Ovary (tissue), 9 donors: ENCODE data around the gene GAS1. TPM values are rescaled to one million over a fixed set of nuclear protein-coding genes. Genes with fewer than 3 reads are reported as not detected.

Source experiments
- DNase-seq, 5 donors: peaks; one replicate each; pipeline ENCODE4 v3.0.0-alpha.2; 2019 to 2020
- H3K27ac ChIP-seq, 2 donors: fragments of 200-600 bp; one replicate each; pipeline versions ENCODE4 v1.5.1 to v1.8.0; 2019 to 2022
- H3K27me3 ChIP-seq: fragments of 200-600 bp; one replicate; pipeline ENCODE4 v1.8.0; 2022
- H3K36me3 ChIP-seq: fragments of 200-600 bp; sonication (generic); one replicate; pipeline ENCODE4 v1.5.1; 2019
- H3K4me1 ChIP-seq: one replicate; pipeline ENCODE4 v1.8.1; 2013; ENCODE audit warnings: mild to moderate bottlenecking, moderate library complexity; ENCODE audit not compliant: insufficient read depth
- H3K4me3 ChIP-seq: fragments of 200-600 bp; sonication (generic); one replicate; pipeline ENCODE4 v1.5.1; 2017
- H3K9me3 ChIP-seq, 2 donors: fragments of 200-600 bp in 1 of 2; sonication (generic) in 1 of 2; one replicate each; pipeline versions ENCODE4 v1.5.1 to v1.8.1; 2013 to 2019; ENCODE audit warnings: mild to moderate bottlenecking in 1 of 2, moderate library complexity in 1 of 2
- EP300 ChIP-seq: sonication (generic); formaldehyde crosslinking; IDR thresholded peaks from one replicate; pipeline ENCODE4 v1.6.1; 2017; ENCODE audit warnings: antibody characterized with exemption
- POLR2A ChIP-seq: fragments of 450-650 bp; IDR thresholded peaks from one replicate; pipeline ENCODE4 v1.6.1; 2017; ENCODE audit warnings: antibody characterized with exemption, mild to moderate bottlenecking, moderate library complexity
- WGBS, 3 donors: extraction: QIAGEN DNeasy Blood & Tissue Kit in 1 of 3; methylation state at CpG; one replicate each; pipeline versions ENCODE4 v1.1.5 to v1.1.7; 2013 to 2017; 5-methylcytosine and 5-hydroxymethylcytosine counted together
- intact Hi-C, 4 donors: fragments of 100-400 bp; cut with DNase I; formaldehyde crosslinking; loops; one replicate each; pipeline versions ENCODE4 v1.11.0 to v1.15.1; 2022 to 2023
- polyA plus RNA-seq, 2 donors: library from polyadenylated mRNA; stranded (reverse); fragments of 200-250 nt in 1 of 2; fragments of 350-450 nt in 1 of 2; fragmentation: Illumina TruSeq in 1 of 2; extraction: RNeasy Lipid Tissue Mini Kit (QIAGEN cat#74804) in 1 of 2; gene quantifications; one replicate each; pipeline ENCODE4 v1.2.3, GENCODE V29; 2013 to 2014
- total RNA-seq, 7 donors: library from RNA; depleted of rRNA in 2 of 7; stranded (reverse); fragments of >200 nt in 2 of 7; fragmentation: NEBNext Ultra II Directional in 3 of 7; extraction: Animal tissue kit (Norgen Biotek cat#: 25700) in 3 of 7; gene quantifications; one replicate each; pipeline versions ENCODE4 v1.1.0 to v1.2.4, GENCODE V29; 2016 to 2023
- TF ChIP-seq, protein P1 (sequence below), 3 donors: fragments of 450-650 bp in 2 of 3; fragments of 200-600 bp in 1 of 3; IDR thresholded peaks; one replicate each; pipeline versions ENCODE4 v1.5.1 to v1.8.0; 2016 to 2022; ENCODE audit warnings: antibody characterized with exemption in 3 of 3, mild to moderate bottlenecking in 1 of 3
- donor health status: DM: no; HTN: no; CAD: no; lungs with moderate emphysema.
- donor health status: DM: no; HTN: no; CAD: no.
- donor health status: Bipolar disorder and iron deficiency.
- donor health status: DM: yes; HTN: yes; CAD: no.
- donor health status: DM: no; HTN: no; CAD: no.
- donor health status: DM: yes; HTN: yes; CAD: no.

Gene GAS1
- total and polyA plus RNA-seq, 9 donors: 30.9 to 251 (median 79.6) TPM

DNA sequence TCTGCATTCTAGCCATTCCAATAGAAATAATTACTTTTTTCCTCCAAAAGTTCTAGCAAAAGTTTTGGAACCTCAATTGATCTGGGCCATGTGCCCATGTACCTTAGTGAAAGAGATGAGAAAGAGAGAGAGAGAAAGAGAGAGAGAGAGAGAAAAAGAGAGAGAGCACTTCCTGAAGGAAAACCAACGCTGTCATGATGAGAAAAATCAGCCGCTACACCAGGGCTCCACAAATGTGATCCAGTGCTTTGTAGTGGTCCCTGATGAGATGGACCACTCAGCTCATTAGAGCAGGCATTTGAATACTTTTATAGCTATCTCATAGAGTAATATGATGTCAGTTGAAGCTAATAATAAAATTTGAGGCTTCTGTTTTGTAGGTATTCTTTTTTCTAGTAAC lies 7.7 kb upstream of the GAS1 start:
- H3K4me1 ChIP-seq: peaks cover 3% of the 10 kb centered on the region
- 75 to 82% (median 82%) methylated on average over 2 of the region's 2 CpGs for WGBS, 3 donors
- no peak overlapping the region for H3K4me3 ChIP-seq
- no peaks in the 10 kb centered on the region for H3K9me3 ChIP-seq
- DNase-seq: no peak
- intact Hi-C loops: loop anchor here in 1 of 4 donors (10.0 kb wide), 1 partner anchor 360 kb away; no protein-coding TSS in a partner anchor
- no peak overlapping the region for H3K27ac ChIP-seq
- no peaks in the 10 kb centered on the region for H3K27me3 ChIP-seq
- TF ChIP-seq, protein P1, sequence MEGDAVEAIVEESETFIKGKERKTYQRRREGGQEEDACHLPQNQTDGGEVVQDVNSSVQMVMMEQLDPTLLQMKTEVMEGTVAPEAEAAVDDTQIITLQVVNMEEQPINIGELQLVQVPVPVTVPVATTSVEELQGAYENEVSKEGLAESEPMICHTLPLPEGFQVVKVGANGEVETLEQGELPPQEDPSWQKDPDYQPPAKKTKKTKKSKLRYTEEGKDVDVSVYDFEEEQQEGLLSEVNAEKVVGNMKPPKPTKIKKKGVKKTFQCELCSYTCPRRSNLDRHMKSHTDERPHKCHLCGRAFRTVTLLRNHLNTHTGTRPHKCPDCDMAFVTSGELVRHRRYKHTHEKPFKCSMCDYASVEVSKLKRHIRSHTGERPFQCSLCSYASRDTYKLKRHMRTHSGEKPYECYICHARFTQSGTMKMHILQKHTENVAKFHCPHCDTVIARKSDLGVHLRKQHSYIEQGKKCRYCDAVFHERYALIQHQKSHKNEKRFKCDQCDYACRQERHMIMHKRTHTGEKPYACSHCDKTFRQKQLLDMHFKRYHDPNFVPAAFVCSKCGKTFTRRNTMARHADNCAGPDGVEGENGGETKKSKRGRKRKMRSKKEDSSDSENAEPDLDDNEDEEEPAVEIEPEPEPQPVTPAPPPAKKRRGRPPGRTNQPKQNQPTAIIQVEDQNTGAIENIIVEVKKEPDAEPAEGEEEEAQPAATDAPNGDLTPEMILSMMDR (IDR thresholded peaks at IDR 0.05): no peak
- TF ChIP-seq POLR2A (no peak), EP300 (no peak)
- H3K36me3 ChIP-seq: no peaks in the 10 kb centered on the region

DNA sequence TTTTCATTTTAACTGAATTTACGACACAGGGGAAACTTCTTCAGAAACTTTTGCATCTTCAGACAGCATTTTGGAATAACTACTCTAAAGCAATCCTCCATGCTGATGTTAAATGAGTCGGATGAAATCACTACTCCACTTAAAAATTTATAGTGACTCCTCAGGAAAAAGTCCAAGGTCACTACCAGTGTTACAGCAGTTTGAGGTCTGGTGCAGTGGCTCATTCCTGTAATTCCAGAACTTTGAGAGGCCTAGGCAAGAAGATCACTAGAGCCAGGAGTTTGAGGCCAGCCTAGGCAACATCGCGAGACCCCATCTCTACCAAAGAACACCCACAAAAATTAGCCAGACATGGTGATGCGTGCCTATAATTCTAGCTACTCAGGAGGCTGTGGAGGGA lies 5.9 kb upstream of the GAS1 start:
- WGBS, 3 donors: 72 to 80% (median 80%) methylated on average over 5 of the region's 5 CpGs
- Histone ChIP-seq H3K27ac (no peak overlapping the region), H3K9me3 (no peaks in the 10 kb centered on the region), H3K27me3 (no peaks in the 10 kb centered on the region), H3K4me1 (peaks cover 2% of the 10 kb centered on the region), H3K36me3 (no peaks in the 10 kb centered on the region), H3K4me3 (no peak overlapping the region)
- no peak for DNase-seq
- TF ChIP-seq POLR2A (no peak), EP300 (no peak)
- TF ChIP-seq, protein P1 (IDR thresholded peaks at IDR 0.05): no peak
- intact Hi-C loops: loop anchor here in 1 of 4 donors (10.0 kb wide), 1 partner anchor 362 kb away; no protein-coding TSS in a partner anchor

DNA sequence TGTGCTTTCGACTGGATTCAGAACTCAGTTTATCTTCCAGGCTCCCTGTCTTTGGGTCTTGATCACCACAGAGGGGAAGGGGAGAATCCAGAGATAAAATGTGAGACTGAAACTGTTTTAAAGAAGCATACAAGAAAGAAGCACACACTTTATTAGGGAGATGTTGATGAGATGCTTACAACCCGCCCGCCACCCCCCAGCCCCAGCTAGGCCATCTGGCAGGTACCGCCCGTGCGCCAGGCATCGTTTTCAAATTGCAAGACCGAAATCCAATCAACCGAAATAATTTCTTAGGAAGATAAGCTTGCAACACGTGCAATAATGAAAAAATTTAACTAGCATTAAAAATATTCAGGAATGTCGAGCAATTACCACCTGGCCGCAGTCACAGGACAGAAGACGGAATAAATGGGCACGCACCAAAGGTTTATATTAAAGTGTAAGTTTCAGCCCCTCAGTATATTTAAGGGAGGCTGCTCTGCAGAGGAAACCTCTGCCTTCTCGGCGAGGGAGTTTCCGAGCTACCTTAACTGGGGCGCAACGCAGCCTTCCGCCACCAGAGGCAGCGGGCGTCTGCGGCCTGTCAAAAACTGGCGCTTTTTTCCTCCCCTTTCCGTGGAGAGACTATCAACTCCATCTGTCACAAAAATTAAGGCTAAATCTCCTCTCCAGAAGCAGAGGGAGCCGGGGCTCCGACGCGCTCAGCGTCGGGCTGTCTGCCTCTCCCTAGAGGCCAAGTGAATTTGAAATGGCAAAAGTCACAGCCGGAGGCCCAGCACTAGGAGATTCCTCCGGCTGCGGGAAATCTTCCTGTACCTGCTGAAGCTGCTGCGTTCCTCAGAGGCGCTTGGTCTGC lies 996 bp upstream of the GAS1 start:
- intact Hi-C loops: loop anchor here in 3 of 4 donors (5.0 to 10.0 kb wide), 6 partner anchors 116 to 461 kb away; no protein-coding TSS in a partner anchor
- no peaks in the 10 kb centered on the region for H3K27me3 ChIP-seq
- WGBS, 3 donors: 0 to 1% (median 1%) methylated on average over 36 of the region's 36 CpGs
- H3K4me1 ChIP-seq: peaks cover 2% of the 10 kb centered on the region
- TF ChIP-seq EP300: no peak
- TF ChIP-seq, protein P1 (IDR thresholded peaks at IDR 0.05): peak; percentile 75 to 94 (median 89)
- no peak for TF ChIP-seq POLR2A
- peak overlapping the region; percentile 10 to 95 for H3K27ac ChIP-seq
- H3K36me3 ChIP-seq: no peaks in the 10 kb centered on the region
- H3K4me3 ChIP-seq: peak overlapping the region; percentile 65
- H3K9me3 ChIP-seq: no peaks in the 10 kb centered on the region
- peak; percentile 71 to 85 (median 82) for DNase-seq

DNA sequence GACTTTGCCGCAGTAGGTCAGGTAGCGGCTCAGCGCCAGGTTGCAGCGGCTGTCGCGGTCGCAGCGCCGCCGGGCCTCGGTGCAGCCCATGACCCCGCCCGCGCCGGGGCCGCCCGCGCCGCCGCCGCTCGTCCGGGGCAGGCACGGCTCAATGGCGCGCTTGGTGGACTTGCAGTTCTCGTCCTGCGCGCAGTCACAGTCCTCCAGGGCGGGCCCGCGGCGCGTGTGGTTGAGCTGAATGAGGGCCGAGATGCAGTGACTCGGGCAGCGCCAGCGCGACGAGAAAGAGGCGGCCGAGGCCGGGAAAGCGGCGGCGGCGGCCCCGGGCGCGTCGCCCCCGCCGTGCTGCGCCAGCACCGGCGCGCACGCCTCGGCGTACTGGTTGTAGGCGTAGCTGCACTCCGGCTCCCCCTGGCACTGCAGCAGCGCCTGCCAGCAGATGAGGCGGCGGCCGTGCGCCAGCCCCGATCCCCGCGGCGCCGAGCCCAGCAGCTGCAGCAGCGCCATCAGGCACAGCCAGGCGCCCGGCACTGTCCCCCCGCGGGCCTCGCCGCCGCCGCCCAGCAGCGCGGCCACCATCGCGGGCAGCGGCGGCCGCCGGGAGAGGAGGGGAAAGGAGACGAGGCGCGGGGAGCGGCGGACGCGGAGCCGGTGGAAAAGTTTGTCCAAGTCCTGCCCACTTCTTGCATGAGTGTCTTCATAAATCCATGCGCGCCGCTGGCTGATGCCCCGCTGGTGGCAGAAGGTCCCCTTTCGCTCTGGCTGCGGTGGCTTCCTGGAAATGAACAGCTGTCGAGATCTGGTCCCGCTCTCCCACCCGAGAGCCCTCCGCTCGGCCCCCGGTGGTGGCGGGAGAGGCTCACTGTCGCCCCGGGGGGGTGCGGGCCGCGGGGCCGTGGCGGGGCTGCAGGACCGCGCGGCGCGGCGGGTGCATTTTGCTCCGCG lies 833 bp downstream of the GAS1 start:
- H3K36me3 ChIP-seq: no peaks in the 10 kb centered on the region
- peak overlapping the region; percentile 79 to 95 for H3K27ac ChIP-seq
- no peaks in the 10 kb centered on the region for H3K27me3 ChIP-seq
- peak; percentile 62 to 82 (median 73) for DNase-seq
- intact Hi-C loops: loop anchor here in 3 of 4 donors (5.0 to 10.0 kb wide), 6 partner anchors 118 to 459 kb away; no protein-coding TSS in a partner anchor
- no peaks in the 10 kb centered on the region for H3K9me3 ChIP-seq
- peaks cover 2% of the 10 kb centered on the region for H3K4me1 ChIP-seq
- TF ChIP-seq POLR2A: no peak
- TF ChIP-seq, protein P1 (IDR thresholded peaks at IDR 0.05): no peak
- TF ChIP-seq EP300: no peak
- H3K4me3 ChIP-seq: peak overlapping the region; percentile 65
- WGBS, 3 donors: 0 to 1% (median 1%) methylated on average over 77 to 125 of the region's 125 CpGs
